Measurements from ENCODE around the gene SREBF2. TPM values are rescaled to one million over a fixed set of nuclear protein-coding genes. Genes with fewer than 3 reads are reported as not detected.

Gene SREBF2
- total and polyA plus RNA-seq, 2 donors (not counting 1 experiment from before 2014, with no cell fraction given), result 116 to 287 TPM

DNA sequence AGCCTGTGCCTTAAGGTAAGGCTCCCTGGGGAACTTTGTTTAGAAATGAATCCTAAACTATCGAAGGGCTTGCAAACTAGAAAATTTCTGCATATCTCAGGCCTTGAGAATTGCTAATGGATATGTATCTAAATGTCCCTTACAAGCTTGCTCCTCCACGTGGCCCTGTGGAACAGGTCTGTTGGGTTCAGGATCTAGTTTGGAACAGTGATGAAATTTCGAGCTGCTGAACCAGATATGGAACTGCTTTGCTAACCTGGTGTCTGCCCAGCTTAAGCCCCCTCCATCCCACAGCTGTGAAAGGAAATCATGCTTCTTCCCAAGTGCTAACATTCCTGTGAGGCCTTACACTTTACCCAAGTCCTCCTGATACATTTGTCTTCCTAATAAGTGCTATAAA is 11.6 kb downstream of the SREBF2 start:
- H3K4me3 ChIP-seq (ENCODE audit: control extremely low read depth in 1 of 5, extremely low read depth in 1 of 5, insufficient read depth in 1 of 5, low read depth in 2 of 5, low read length in 4 of 5), result no peak overlapping the region
- H3K4me3 Mint-ChIP-seq, result peak overlapping the region; percentile 71
- POLR2A ChIA-PET, result interaction anchor here (0.9 to 1.1 kb wide), 3 partner anchors 12 to 63 kb away, joined by 3 to 4 read pairs (median 3); partner anchors contain the start of gene SREBF2
- ATAC-seq (ENCODE audit: low read depth) (no peak), DNase-seq (no peak)
- intact Hi-C loops (cut with micrococcal nuclease), result no loop called here
- CTCF ChIA-PET, result interaction anchor here (0.6 to 2.8 kb wide), 3 partner anchors 12 to 21 kb away, joined by 3 to 10 read pairs (median 3); no protein-coding TSS in a partner anchor
- peaks cover 0 to 36% of the 10 kb centered on the region in 2 experiments for H3K36me3 ChIP-seq (replicated peaks in 1 of 2; ENCODE audit: control extremely low read depth in 1 of 2, control insufficient read depth in 1 of 2, extremely low read depth in 1 of 2, insufficient read depth in 2 of 2, low read length in 1 of 2)
- H3K79me2 ChIP-seq (ENCODE audit: control insufficient read depth, insufficient read depth, low read length), result peaks cover 98% of the 10 kb centered on the region
- TF ChIP-seq, protein P1, sequence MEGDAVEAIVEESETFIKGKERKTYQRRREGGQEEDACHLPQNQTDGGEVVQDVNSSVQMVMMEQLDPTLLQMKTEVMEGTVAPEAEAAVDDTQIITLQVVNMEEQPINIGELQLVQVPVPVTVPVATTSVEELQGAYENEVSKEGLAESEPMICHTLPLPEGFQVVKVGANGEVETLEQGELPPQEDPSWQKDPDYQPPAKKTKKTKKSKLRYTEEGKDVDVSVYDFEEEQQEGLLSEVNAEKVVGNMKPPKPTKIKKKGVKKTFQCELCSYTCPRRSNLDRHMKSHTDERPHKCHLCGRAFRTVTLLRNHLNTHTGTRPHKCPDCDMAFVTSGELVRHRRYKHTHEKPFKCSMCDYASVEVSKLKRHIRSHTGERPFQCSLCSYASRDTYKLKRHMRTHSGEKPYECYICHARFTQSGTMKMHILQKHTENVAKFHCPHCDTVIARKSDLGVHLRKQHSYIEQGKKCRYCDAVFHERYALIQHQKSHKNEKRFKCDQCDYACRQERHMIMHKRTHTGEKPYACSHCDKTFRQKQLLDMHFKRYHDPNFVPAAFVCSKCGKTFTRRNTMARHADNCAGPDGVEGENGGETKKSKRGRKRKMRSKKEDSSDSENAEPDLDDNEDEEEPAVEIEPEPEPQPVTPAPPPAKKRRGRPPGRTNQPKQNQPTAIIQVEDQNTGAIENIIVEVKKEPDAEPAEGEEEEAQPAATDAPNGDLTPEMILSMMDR (IDR thresholded peaks at IDR 0.05), result no peak
- TF ChIP-seq EZH2 (IDR thresholded peaks at IDR 0.05; ENCODE audit: borderline replicate concordance, insufficient read depth, low read depth, low read length, poor library complexity, severe bottlenecking), result no peak
- H3K4me1 ChIP-seq (ENCODE audit: control insufficient read depth in 2 of 2, insufficient read depth in 2 of 2, low read length in 2 of 2), result peaks cover 53 to 61% of the 10 kb centered on the region in 2 donors
- no peak overlapping the region for H3K9ac ChIP-seq (ENCODE audit: low read length)
- no peaks in the 10 kb centered on the region for H3K9me3 Mint-ChIP-seq (ENCODE audit: insufficient read depth)
- peak overlapping the region; percentile 37 for H3K27ac Mint-ChIP-seq
- H3K27ac ChIP-seq (ENCODE audit: low read length in 2 of 2), result peak overlapping the region in 1 of 2 donors; percentile 2
- H3K27me3 ChIP-seq (replicated peaks in 1 of 4; ENCODE audit: control extremely low read depth in 1 of 4, control insufficient read depth in 3 of 4, insufficient read depth in 4 of 4, low read length in 3 of 4), result no peaks in the 10 kb centered on the region
- H3K9me3 ChIP-seq (ENCODE audit: control extremely low read depth in 1 of 3, control insufficient read depth in 2 of 3, insufficient read depth in 1 of 3, low read length in 2 of 3), result no peaks in the 10 kb centered on the region
- peaks cover 80% of the 10 kb centered on the region for H3K4me1 Mint-ChIP-seq
- peaks cover 56% of the 10 kb centered on the region for H4K20me1 ChIP-seq (ENCODE audit: control insufficient read depth, insufficient read depth, low read length, poor library complexity, severe bottlenecking)
- H3K4me2 ChIP-seq (replicated peaks; ENCODE audit: low read depth, low read length, poor library complexity, severe bottlenecking), result peak overlapping the region; percentile 17
- H3K27me3 Mint-ChIP-seq, result no peaks in the 10 kb centered on the region
- 94% methylated on average over 3 of the region's 3 CpGs for WGBS (ENCODE audit: insufficient coverage)
- H2AFZ ChIP-seq (ENCODE audit: insufficient read depth, low read depth, low read length, poor library complexity, severe bottlenecking), result no peak overlapping the region
